Esophagus squamous epithelium (tissue), 5 donors: Measurements from ENCODE around the gene SLC22A16. TPM values are rescaled to one million over a fixed set of nuclear protein-coding genes. Genes with fewer than 3 reads are reported as not detected.

Source experiments
- DNase-seq: peaks from one replicate; lab custom pipeline; 2025; lab: John Stamatoyannopoulos, UW
- H3K27ac ChIP-seq, 4 donors: fragments of 200-600 bp; sonication (generic); one replicate each; pipeline ENCODE4 v1.5.1; 2016 to 2019; ENCODE audit warnings: mild to moderate bottlenecking in 1 of 4
- H3K27me3 ChIP-seq, 4 donors: fragments of 200-600 bp; sonication (generic); 1 replicate in 3 of 4; 2 replicates in 1 of 4; pipeline versions ENCODE4 v1.5.1 to v1.6.0; 2017 to 2021; ENCODE audit warnings: antibody characterized with exemption in 1 of 4
- H3K36me3 ChIP-seq, 3 donors: fragments of 200-600 bp; sonication (generic); one replicate each; pipeline ENCODE4 v1.5.1; 2016 to 2019
- H3K4me1 ChIP-seq, 3 donors: fragments of 200-600 bp; sonication (generic); one replicate each; pipeline ENCODE4 v1.5.1; 2017 to 2019
- H3K4me3 ChIP-seq, 4 donors: fragments of 200-600 bp; sonication (generic); 1 replicate in 3 of 4; 2 replicates in 1 of 4; pipeline ENCODE4 v1.5.1; 2016 to 2019; ENCODE audit warnings: mild to moderate bottlenecking in 2 of 4, moderate library complexity in 1 of 4
- H3K9me3 ChIP-seq, 3 donors: fragments of 200-600 bp; sonication (generic); one replicate each; pipeline ENCODE4 v1.5.1; 2016 to 2019
- POLR2A ChIP-seq, 4 donors: fragments of 450-650 bp; IDR thresholded peaks; one replicate each; pipeline ENCODE4 v1.6.1; 2017; ENCODE audit warnings: antibody characterized with exemption in 4 of 4, mild to moderate bottlenecking in 4 of 4, moderate library complexity in 3 of 4
- WGBS, 2 donors: methylation state at CpG; one replicate each; pipeline ENCODE4 v1.1.5; 2018; 5-methylcytosine and 5-hydroxymethylcytosine counted together
- intact Hi-C: fragments of 100-400 bp; cut with DNase I; formaldehyde crosslinking; loops from one replicate; pipeline ENCODE4 v1.15.0; 2022
- total RNA-seq, 4 donors: library from RNA; depleted of rRNA; stranded (reverse); fragments of >200 nt; gene quantifications; one replicate each; pipeline ENCODE4 v1.1.0, GENCODE V29; 2016
- TF ChIP-seq, protein P1 (sequence below), 6 experiments: fragments of 450-650 bp in 4 of 6; fragments of 200-600 bp in 2 of 6; sonication (generic) in 2 of 6; IDR thresholded peaks; one replicate each; pipeline ENCODE4 v1.5.1; 2016 to 2019; ENCODE audit warnings: antibody characterized with exemption in 6 of 6, mild to moderate bottlenecking in 4 of 6, moderate library complexity in 4 of 6
- donor health status: DM: yes; HTN: yes; CAD: no.

Gene SLC22A16
- total RNA-seq, 4 donors from 2014 or later, result 0.38 TPM; not detected in 3

DNA sequence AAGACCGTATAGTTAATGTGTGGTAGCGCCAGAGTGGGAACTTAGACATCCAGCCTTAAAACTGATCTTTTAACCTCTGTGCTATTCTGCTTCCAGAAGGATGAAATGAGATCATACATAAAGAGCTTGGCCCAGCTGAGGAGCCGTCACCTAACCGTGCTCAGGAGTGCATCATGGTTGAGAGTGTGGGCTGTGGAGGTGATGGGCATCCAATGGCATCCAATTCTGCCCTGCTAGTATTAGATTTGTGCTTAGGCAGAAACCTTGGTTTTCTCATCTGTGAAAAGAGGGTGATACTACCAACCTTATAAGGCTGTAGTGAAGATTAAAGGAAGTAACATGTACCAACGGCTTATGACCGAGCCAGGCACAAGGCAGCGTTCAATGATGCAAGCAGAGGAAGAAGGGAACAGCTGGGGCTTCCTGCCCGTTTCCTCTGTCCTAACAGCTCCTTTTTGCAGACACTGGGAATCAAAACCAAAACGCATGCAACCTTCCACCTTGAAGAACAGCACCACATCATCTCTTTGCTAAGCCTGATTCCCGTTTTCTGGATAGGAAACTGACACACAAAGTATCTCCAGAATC, 1.3 kb downstream of the SLC22A16 start:
- TF ChIP-seq POLR2A (IDR thresholded peaks at IDR 0.05), result no peak
- TF ChIP-seq, protein P1, sequence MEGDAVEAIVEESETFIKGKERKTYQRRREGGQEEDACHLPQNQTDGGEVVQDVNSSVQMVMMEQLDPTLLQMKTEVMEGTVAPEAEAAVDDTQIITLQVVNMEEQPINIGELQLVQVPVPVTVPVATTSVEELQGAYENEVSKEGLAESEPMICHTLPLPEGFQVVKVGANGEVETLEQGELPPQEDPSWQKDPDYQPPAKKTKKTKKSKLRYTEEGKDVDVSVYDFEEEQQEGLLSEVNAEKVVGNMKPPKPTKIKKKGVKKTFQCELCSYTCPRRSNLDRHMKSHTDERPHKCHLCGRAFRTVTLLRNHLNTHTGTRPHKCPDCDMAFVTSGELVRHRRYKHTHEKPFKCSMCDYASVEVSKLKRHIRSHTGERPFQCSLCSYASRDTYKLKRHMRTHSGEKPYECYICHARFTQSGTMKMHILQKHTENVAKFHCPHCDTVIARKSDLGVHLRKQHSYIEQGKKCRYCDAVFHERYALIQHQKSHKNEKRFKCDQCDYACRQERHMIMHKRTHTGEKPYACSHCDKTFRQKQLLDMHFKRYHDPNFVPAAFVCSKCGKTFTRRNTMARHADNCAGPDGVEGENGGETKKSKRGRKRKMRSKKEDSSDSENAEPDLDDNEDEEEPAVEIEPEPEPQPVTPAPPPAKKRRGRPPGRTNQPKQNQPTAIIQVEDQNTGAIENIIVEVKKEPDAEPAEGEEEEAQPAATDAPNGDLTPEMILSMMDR (IDR thresholded peaks at IDR 0.05), result no peak
- Histone ChIP-seq H3K27ac (no peak overlapping the region), H3K36me3 (no peaks in the 10 kb centered on the region), H3K4me1 (peaks cover 0 to 14% (median 0%) of the 10 kb centered on the region in 3 donors), H3K4me3 (no peak overlapping the region), H3K9me3 (no peaks in the 10 kb centered on the region), H3K27me3 (peaks cover 0 to 55% (median 0%) of the 10 kb centered on the region in 4 donors)
- no peak for DNase-seq
- WGBS, 2 donors, result 47 to 52% methylated on average over 10 of the region's 10 CpGs
- intact Hi-C loops, result no loop called here

DNA sequence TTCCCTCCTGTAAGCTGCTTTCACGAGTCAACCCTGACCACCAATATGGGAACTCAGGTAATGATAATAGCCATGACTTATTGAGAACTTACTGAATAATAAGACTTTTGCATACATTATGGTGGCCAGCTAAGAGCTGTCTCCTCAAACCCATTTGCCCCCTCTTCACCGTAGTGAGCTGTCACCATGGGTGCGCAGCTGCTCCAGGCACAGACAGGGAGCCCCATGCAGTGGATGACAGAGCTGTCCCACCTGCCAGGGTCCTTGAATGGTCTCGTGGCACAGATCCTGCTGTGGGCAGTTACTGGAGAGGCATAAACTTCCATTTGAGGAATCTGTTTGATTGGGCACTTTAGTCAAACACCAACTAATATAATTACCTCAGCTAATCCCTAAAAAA, 1.9 kb downstream of the SLC22A16 start:
- TF ChIP-seq, protein P1 (IDR thresholded peaks at IDR 0.05), result no peak
- TF ChIP-seq POLR2A (IDR thresholded peaks at IDR 0.05), result no peak
- H3K4me1 ChIP-seq, result peaks cover 0 to 14% (median 0%) of the 10 kb centered on the region in 3 donors
- no peaks in the 10 kb centered on the region for H3K9me3 ChIP-seq
- peaks cover 0 to 55% (median 0%) of the 10 kb centered on the region in 4 donors for H3K27me3 ChIP-seq
- no peak for DNase-seq
- H3K27ac ChIP-seq, result no peak overlapping the region
- H3K36me3 ChIP-seq, result no peaks in the 10 kb centered on the region
- intact Hi-C loops, result no loop called here
- 79 to 92% methylated on average over 4 of the region's 4 CpGs for WGBS, 2 donors
- no peak overlapping the region for H3K4me3 ChIP-seq

DNA sequence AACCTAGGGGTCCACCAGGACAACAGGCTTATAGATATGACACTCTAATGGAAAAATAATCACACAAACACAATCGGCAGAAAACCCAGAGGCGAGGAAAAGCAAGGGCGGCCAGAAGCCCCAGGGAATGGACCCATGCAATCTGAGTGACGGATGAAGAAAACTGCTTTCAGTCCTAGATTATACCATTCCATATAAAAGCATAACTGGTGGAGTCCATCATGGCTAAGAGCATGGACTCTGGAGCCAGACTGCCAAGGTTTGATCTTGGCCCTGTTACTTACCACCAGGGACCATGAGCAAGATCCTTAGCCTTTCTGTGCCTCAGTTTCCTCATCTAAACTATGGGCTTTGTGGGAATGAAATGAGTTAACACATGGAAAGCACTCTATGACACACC, 3.7 kb downstream of the SLC22A16 start:
- Histone ChIP-seq H3K36me3 (no peaks in the 10 kb centered on the region), H3K4me1 (peaks cover 0 to 14% (median 0%) of the 10 kb centered on the region in 3 donors), H3K27ac (no peak overlapping the region), H3K9me3 (no peaks in the 10 kb centered on the region), H3K27me3 (peaks cover 0 to 50% (median 0%) of the 10 kb centered on the region in 4 donors), H3K4me3 (no peak overlapping the region)
- TF ChIP-seq POLR2A (IDR thresholded peaks at IDR 0.05), result no peak
- TF ChIP-seq, protein P1 (IDR thresholded peaks at IDR 0.05), result no peak
- no peak for DNase-seq
- 93 to 95% methylated on average over 3 to 4 of the region's 4 CpGs for WGBS, 2 donors
- intact Hi-C loops, result no loop called here

DNA sequence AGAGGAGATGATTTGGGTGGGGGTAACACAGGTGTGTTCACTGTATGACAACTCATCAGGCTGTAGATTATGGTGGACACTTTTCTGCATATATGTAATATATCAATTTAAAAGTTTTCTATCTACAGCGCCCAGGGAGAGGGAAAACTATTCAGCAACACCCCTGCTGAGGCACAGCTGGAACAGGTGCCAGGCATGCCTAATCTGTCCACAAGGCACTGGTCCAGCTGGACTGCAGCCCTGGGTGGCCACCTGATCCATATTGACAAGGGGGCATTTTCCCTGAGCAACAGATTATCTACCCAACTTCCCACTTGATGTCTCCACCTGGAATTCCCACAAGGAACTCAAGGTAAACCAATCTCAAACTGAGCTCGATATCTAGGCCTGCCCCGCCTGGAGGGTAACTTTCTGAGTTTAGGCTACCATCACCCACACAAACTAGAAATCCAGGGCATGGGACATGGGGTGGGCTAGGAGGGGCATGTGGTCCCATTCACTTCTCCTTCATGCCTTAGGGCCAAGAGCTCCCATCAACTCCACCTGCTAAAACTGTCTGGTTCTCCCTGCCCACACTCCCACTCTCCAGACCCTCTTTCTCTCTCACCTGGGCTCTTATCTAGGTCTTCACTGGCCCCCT, 4.6 kb downstream of the SLC22A16 start:
- Histone ChIP-seq H3K27ac (no peak overlapping the region), H3K4me1 (peaks cover 0 to 12% (median 0%) of the 10 kb centered on the region in 3 donors), H3K4me3 (no peak overlapping the region), H3K9me3 (no peaks in the 10 kb centered on the region), H3K36me3 (no peaks in the 10 kb centered on the region), H3K27me3 (peaks cover 0 to 44% (median 0%) of the 10 kb centered on the region in 4 donors)
- no peak for TF ChIP-seq POLR2A (IDR thresholded peaks at IDR 0.05)
- TF ChIP-seq, protein P1 (IDR thresholded peaks at IDR 0.05), result no peak
- WGBS, 2 donors, result 83 to 90% methylated on average over 3 of the region's 3 CpGs
- no peak for DNase-seq
- intact Hi-C loops, result no loop called here

DNA sequence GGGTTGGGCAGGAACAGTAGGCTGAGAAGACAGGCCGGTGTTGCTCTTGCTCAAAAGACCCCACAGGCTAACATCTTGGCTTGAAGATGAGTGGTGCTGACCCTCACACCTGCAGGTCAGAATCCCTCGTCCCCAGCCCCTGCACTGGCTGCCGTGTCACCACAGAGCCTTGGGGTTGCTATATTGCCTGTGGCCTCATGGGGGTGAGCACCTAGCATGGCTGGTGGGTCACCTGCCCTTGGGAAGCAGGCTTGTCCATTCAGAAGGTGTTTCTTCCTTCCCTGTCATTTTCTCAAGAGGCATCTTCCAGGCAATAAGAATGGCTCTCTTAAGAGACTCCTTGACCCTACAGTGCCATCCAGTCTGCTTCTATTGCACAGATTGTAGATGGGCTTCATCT, 7.7 kb downstream of the SLC22A16 start:
- TF ChIP-seq, protein P1 (IDR thresholded peaks at IDR 0.05), result no peak

More for the DNA sequence above, 7.7 kb downstream of the SLC22A16 start:
- Histone ChIP-seq H3K4me3 (no peak overlapping the region), H3K4me1 (no peaks in the 10 kb centered on the region), H3K36me3 (no peaks in the 10 kb centered on the region), H3K27ac (no peak overlapping the region), H3K27me3 (peaks cover 0 to 13% (median 0%) of the 10 kb centered on the region in 4 donors), H3K9me3 (no peaks in the 10 kb centered on the region)
- no peak for DNase-seq
- intact Hi-C loops, result no loop called here
- WGBS, 2 donors, result 68 to 69% methylated on average over 3 of the region's 3 CpGs
